Activated naive CD4-positive, alpha-beta T cell treated with anti-CD3 and anti-CD28 coated beads for 36 hours (primary cell): ENCODE results near the gene GRAMD1B. TPM values are rescaled to one million over a fixed set of nuclear protein-coding genes. Genes with fewer than 3 reads are reported as not detected.

Experiments used
- CTCF ChIA-PET: fragments of 350-600 bp; sonication (Branson Sonifier 250); formaldehyde crosslinking; loops from one replicate; lab custom pipeline; 2021; ENCODE audit warnings: antibody characterized with exemption; lab: Charles Lee
- DNase-seq: peaks from one replicate; pipeline ENCODE4 v3.0.0-alpha.2; 2020
- H3K27ac Mint-ChIP-seq: one replicate; pipeline ENCODE4 v1.8.0; 2021; ENCODE audit warnings: mild to moderate bottlenecking, mixed read lengths
- H3K27me3 Mint-ChIP-seq: one replicate; pipeline ENCODE4 v1.8.0; 2021; ENCODE audit warnings: low read depth, mixed read lengths
- H3K36me3 Mint-ChIP-seq: one replicate; pipeline ENCODE4 v1.8.0; 2021; ENCODE audit warnings: low read depth, mixed read lengths
- H3K4me1 Mint-ChIP-seq: one replicate; pipeline ENCODE4 v1.8.0; 2021; ENCODE audit warnings: low read depth, mixed read lengths
- H3K4me3 Mint-ChIP-seq: one replicate; pipeline ENCODE4 v1.8.0; 2021; ENCODE audit warnings: mild to moderate bottlenecking, moderate library complexity, mixed read lengths
- H3K9me3 Mint-ChIP-seq: one replicate; pipeline ENCODE4 v1.8.0; 2021; ENCODE audit warnings: mixed read lengths
- intact Hi-C: fragments of 100-400 bp; cut with micrococcal nuclease; formaldehyde crosslinking; loops from one replicate; pipeline ENCODE4 v1.15.1; 2023
- total RNA-seq, 2 experiments: library from RNA; stranded (reverse); gene quantifications; one replicate each; pipeline ENCODE4 v1.2.3, GENCODE V29; 2021

The GRAMD1B gene
- total RNA-seq, 2 experiments from 2014 or later, result 43.7 to 47.2 TPM

DNA sequence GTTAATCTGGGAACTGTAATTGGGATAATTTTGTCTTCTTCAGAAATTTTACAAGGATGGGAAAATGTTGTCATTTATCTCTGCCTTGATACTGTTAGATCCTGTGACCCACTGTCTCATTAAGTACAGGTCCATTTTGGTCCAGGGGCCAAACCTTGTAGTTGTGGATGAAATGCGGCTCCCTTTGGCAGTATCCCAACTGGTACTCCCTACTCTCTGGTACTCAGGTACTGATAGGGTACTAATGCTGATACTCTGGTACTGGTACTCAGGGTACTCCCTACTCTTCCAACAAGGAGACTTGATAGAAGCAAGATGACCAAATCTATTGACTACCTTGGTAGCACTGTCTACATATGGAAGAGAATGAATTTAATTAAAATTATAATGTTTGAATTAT is 97.9 kb downstream of the GRAMD1B start:
- H3K9me3 Mint-ChIP-seq, result no peaks in the 10 kb centered on the region
- no peak overlapping the region for H3K27ac Mint-ChIP-seq
- H3K36me3 Mint-ChIP-seq, result no peaks in the 10 kb centered on the region
- intact Hi-C loops, result no loop called here
- no peak overlapping the region for H3K4me3 Mint-ChIP-seq
- no peaks in the 10 kb centered on the region for H3K27me3 Mint-ChIP-seq
- H3K4me1 Mint-ChIP-seq, result no peaks in the 10 kb centered on the region
- no peak for DNase-seq
- CTCF ChIA-PET, result interaction anchor here (1.6 to 2.0 kb wide), 2 partner anchors 10 to 281 kb away, joined by 3 to 5 read pairs; no protein-coding TSS in a partner anchor

DNA sequence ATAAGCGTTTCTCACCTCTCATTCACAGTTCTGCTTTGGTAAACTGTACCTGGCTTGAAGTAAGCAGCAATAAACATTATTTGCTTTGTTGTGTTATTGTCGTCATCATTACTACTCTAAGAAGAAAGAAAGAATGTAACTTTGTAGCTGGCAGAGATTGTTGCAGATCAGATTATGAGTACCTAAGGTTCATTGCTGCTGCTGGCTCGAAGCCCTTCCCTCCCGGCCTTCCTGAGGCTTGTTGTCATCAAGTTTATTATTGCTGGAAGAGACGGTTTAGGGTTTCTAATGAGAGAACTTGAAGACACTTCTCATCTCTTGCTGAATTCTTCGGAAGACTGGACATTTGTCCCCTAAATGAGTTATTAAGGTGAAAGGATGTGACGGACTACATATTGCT is 101.3 kb downstream of the GRAMD1B start:
- Mint-ChIP-seq H3K4me1 (no peaks in the 10 kb centered on the region), H3K27me3 (no peaks in the 10 kb centered on the region), H3K4me3 (no peak overlapping the region), H3K36me3 (no peaks in the 10 kb centered on the region), H3K9me3 (no peaks in the 10 kb centered on the region), H3K27ac (no peak overlapping the region)
- no peak for DNase-seq
- CTCF ChIA-PET, result interaction anchor here (0.7 to 1.7 kb wide), 2 partner anchors 31 to 49 kb away, joined by 3 to 4 read pairs; no protein-coding TSS in a partner anchor
- intact Hi-C loops, result no loop called here

DNA sequence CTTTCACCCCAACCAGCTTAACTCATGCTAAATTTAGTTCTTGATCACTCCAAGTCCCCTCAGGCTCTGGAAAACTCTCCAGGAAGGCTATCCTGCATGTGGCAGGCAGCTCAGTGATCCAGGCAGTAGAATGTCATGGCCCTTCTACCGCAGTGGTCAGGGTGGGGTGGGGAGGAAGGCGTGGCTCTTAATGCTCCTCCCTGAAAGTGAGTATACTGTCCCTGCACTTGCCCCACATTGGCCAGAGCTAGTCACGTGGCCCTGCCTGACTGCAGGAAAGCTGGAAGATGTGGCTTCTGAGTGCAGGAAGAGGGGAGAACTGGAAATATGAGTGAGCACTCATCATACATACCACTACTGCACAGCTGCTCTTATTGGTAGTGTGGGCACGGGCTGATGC is 102.1 kb downstream of the GRAMD1B start:
- Mint-ChIP-seq H3K27ac (no peak overlapping the region), H3K4me3 (no peak overlapping the region), H3K4me1 (no peaks in the 10 kb centered on the region), H3K9me3 (no peaks in the 10 kb centered on the region), H3K27me3 (no peaks in the 10 kb centered on the region), H3K36me3 (no peaks in the 10 kb centered on the region)
- CTCF ChIA-PET, result interaction anchor here (1.7 kb wide), 1 partner anchor 48 kb away, joined by 4 read pairs; no protein-coding TSS in a partner anchor
- intact Hi-C loops, result no loop called here
- no peak for DNase-seq

DNA sequence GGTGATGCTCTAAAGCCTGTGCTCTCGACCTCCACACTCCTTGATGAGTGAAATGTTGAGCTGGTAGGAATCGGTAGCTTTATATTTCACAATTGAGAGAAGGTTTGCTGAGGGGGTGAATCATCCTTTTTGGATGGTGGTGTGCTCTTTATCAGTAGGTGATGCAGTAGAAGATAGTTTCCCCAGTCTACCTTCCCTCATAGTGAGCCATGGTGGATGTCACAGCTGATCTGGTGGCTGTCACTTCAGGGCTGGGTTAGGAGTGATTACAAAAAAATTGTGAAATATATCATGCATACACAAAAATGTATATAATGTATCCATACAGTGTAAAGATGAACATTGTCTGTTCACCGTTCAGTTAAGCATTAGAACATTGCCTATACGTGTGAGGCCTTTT is 105.3 kb downstream of the GRAMD1B start:
- Mint-ChIP-seq H3K4me1 (peaks cover 3% of the 10 kb centered on the region), H3K27me3 (no peaks in the 10 kb centered on the region), H3K4me3 (no peak overlapping the region), H3K27ac (no peak overlapping the region), H3K9me3 (no peaks in the 10 kb centered on the region), H3K36me3 (no peaks in the 10 kb centered on the region)
- intact Hi-C loops, result no loop called here
- DNase-seq, result no peak
- CTCF ChIA-PET, result interaction anchor here (0.7 to 1.2 kb wide), 2 partner anchors 20 kb away, joined by 4 to 5 read pairs; no protein-coding TSS in a partner anchor

DNA sequence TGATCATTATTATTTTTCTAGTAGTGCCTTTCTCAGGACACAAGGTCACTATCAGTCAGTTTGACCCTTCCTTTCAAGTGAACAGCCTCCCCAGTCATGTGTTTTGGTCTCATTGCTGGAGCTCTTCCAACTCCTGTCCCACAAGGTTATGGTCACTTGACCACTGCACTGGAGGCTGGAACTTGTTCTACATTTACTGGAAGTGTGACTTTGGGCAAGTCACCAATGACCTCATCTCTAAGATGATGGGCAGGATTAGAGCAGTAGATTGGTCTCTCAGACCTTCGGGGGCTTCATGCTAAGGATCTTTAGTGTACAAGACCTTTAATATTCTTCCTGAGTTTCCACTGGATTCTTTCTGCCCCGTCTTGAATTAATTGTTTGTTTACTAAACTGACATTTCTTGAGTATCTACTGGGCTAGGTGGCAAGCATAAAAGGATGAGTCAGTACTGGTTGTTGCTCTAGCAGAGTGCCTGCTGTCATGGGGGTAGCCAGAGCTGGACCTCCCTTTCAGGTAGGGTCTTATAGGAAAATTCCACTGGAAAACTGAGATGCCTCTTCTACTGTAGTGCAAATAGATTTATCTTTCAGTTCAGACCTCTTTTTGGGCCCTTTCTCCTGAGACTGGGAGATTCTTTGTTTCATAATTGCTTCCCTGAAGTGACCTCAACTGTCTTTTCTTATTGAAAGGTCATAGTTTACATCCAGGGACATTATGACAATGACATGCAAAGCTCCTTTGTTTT is 106.8 kb downstream of the GRAMD1B start:
- Mint-ChIP-seq H3K36me3 (no peaks in the 10 kb centered on the region), H3K4me1 (peaks cover 3% of the 10 kb centered on the region), H3K9me3 (no peaks in the 10 kb centered on the region), H3K27ac (no peak overlapping the region), H3K4me3 (no peak overlapping the region), H3K27me3 (no peaks in the 10 kb centered on the region)
- DNase-seq, result no peak
- intact Hi-C loops, result no loop called here
- CTCF ChIA-PET, result interaction anchor here (1.3 to 1.9 kb wide), 3 partner anchors 9 to 40 kb away, joined by 4 to 7 read pairs (median 5); no protein-coding TSS in a partner anchor

DNA sequence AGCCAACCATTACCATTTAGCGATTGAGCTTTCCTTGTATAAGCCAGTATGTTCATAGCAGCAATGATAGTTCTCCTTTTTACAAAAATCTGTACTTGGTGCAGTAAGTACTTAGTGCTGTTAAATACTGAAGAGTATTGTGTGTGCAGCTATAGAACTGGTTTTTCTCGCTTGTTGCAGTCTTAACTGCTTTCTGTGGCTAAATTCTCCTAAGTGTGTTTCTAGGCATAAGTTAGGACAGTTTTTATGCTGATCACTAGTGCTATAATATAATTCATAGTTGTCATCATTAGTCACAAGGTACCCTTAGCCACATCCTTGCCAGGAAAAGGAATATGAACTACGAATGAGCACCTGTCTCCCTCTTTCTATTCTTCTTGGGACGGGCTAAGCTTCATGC is 107.7 kb downstream of the GRAMD1B start:
- Mint-ChIP-seq H3K27ac (no peak overlapping the region), H3K36me3 (peaks cover 3% of the 10 kb centered on the region), H3K4me1 (peaks cover 5% of the 10 kb centered on the region), H3K27me3 (no peaks in the 10 kb centered on the region), H3K4me3 (no peak overlapping the region), H3K9me3 (no peaks in the 10 kb centered on the region)
- CTCF ChIA-PET, result interaction anchor here (0.5 to 1.9 kb wide), 5 partner anchors 10 to 624 kb away, joined by 3 to 7 read pairs (median 4); no protein-coding TSS in a partner anchor
- no peak for DNase-seq
- intact Hi-C loops, result no loop called here

DNA sequence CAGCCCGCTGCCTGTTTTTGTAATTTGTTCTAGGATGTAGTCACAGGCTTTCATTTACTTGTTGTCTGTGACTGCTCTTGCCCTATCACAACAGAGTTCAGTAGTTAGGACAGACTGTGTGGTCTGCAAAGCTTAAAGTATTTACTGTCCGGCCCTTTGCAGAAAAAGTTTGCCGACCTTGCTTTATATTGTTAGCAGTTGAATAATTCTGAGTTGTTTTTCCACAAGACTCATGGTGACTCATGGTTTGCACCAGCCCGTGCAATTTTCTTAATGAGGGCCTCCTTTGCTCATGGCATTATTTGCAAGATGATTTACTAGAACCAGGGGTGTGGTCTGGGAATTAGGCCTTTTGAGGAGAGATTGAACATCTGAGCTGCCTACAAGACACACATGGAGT is 113.7 kb downstream of the GRAMD1B start:
- CTCF ChIA-PET, result no interaction called here
- intact Hi-C loops, result no loop called here
- H3K36me3 Mint-ChIP-seq, result peaks cover 3% of the 10 kb centered on the region

DNA sequence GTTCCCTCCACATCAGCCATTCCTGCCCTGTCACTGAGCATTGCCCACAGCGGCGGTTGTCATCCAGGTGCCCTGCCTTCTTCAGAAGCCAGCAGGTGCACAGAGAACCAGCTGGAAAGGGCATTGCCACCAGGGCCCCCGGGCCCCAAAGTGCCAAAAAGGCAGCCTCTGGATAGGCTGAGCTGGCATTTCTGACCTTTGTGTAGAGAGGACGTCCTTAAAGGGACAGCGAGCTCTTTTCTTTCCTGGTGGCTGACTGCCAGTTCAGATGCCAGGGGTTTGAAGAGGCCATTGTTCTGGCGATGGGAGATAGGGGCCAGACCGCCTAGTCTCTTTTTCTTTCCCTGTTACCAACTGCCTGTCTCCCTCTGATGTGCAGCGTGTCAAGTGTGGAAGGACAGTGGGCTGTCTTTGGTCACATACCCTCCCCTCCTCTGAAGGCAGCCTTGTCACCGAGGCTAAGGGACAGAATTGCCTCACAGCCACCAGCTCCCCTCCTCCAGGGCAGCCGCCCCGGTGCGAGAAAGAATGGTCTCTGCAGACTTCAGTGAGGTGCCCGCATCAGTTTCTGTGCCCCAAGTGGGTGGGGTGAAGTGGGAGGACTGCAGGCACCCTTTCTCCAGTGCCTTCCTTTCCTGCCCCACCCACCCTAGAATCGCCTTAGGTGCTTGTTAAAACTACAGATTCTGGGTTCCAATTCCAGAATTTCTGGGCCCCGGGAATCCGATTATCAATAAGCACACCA is 114.7 kb downstream of the GRAMD1B start:
- no peak for DNase-seq
- H3K27me3 Mint-ChIP-seq, result no peaks in the 10 kb centered on the region
- H3K4me3 Mint-ChIP-seq, result no peak overlapping the region
- peaks cover 3% of the 10 kb centered on the region for H3K36me3 Mint-ChIP-seq
- peaks cover 15% of the 10 kb centered on the region for H3K4me1 Mint-ChIP-seq
- intact Hi-C loops, result no loop called here
- H3K9me3 Mint-ChIP-seq, result no peaks in the 10 kb centered on the region
- CTCF ChIA-PET, result interaction anchor here (1.2 kb wide), 1 partner anchor 36 kb away, joined by 3 read pairs; no protein-coding TSS in a partner anchor
- no peak overlapping the region for H3K27ac Mint-ChIP-seq

More for the DNA sequence above, 113.7 kb downstream of the GRAMD1B start:
- no peaks in the 10 kb centered on the region for H3K27me3 Mint-ChIP-seq
- peaks cover 13% of the 10 kb centered on the region for H3K4me1 Mint-ChIP-seq
- no peak overlapping the region for H3K4me3 Mint-ChIP-seq
- DNase-seq, result no peak
- H3K9me3 Mint-ChIP-seq, result no peaks in the 10 kb centered on the region
- no peak overlapping the region for H3K27ac Mint-ChIP-seq

DNA sequence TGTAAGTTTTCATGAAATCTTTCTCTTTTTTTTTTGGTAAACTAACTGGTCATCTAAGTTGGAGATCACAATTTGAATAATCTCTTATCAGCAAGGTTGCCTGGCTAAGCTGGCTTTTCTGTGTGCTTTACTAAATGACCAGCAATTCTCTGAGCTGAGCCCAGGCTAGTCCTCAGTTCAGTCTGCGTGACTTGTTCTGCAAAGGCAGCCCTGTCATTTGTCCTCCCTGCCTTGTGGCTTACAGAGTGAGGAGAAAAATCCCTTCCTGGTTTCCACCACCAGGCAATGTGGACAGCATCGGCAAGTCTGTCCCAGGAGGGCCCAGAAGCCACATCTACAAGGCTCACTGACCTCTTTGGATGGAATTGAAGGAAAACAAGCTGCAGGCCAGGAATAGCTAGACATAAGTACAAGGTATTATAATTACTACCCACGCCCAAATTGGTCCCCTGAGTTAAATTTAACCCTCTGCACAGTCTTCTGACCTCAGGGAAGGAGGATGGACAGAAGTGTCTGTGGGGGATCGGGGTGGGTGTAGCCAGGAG is 115.7 kb downstream of the GRAMD1B start:
- H3K9me3 Mint-ChIP-seq, result no peaks in the 10 kb centered on the region
- H3K27me3 Mint-ChIP-seq, result no peaks in the 10 kb centered on the region
- H3K27ac Mint-ChIP-seq, result no peak overlapping the region
- CTCF ChIA-PET, result interaction anchor here (1.1 to 1.5 kb wide), 5 partner anchors 10 to 284 kb away, joined by 3 to 8 read pairs (median 3); no protein-coding TSS in a partner anchor
- intact Hi-C loops, result no loop called here
- H3K4me3 Mint-ChIP-seq, result no peak overlapping the region
- no peak for DNase-seq
- H3K4me1 Mint-ChIP-seq, result peaks cover 21% of the 10 kb centered on the region
- peaks cover 3% of the 10 kb centered on the region for H3K36me3 Mint-ChIP-seq

DNA sequence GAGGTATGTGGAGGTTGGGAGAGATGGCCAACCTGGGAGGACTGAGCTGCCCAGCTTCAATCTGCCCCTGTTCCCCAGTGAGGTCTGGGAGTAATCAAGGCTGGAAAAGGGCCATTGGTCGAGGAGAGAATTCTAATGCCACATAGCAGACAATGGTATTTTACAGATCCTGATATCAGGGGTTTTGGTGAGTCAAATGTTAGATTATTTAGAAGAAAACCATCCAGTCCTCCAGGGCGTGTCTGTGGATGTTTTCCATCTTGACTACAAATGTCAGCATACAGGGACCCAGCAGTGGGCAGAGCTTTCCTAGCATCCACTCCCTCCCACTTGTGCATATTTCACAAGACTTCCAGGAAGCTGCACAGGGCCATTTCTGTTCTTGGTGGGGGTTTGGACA is 116.4 kb downstream of the GRAMD1B start:
- Mint-ChIP-seq H3K9me3 (no peaks in the 10 kb centered on the region), H3K27me3 (no peaks in the 10 kb centered on the region), H3K4me3 (no peak overlapping the region), H3K36me3 (peaks cover 3% of the 10 kb centered on the region), H3K27ac (no peak overlapping the region), H3K4me1 (peaks cover 21% of the 10 kb centered on the region)
- CTCF ChIA-PET, result interaction anchor here (0.6 to 1.5 kb wide), 5 partner anchors 9 to 285 kb away, joined by 3 to 8 read pairs (median 3); no protein-coding TSS in a partner anchor
- intact Hi-C loops, result no loop called here
- no peak for DNase-seq

DNA sequence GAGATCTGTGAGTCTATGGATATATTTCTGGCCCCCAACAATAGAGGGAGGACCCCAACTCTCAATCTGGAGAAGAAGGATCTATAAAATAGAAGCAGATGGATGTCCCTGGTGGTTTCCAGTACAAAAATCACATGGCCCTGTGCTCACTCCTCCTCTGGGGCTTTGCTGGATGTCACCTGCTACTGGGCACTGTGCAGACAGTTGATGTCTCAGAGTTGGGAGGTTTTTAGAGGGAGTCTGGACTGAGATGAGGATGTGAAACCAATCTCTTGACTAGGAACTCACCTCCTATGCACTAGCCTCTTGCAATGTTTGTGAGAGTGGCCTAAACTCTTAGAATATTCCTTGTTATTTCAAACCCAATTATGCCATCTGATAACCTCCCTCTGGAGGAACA is 117.1 kb downstream of the GRAMD1B start:
- Mint-ChIP-seq H3K9me3 (no peaks in the 10 kb centered on the region), H3K27me3 (no peaks in the 10 kb centered on the region), H3K4me3 (no peak overlapping the region), H3K27ac (no peak overlapping the region), H3K36me3 (no peaks in the 10 kb centered on the region), H3K4me1 (peaks cover 21% of the 10 kb centered on the region)
- no peak for DNase-seq
- CTCF ChIA-PET, result interaction anchor here (1.3 kb wide), 1 partner anchor 14 kb away, joined by 4 read pairs; no protein-coding TSS in a partner anchor
- intact Hi-C loops, result no loop called here

DNA sequence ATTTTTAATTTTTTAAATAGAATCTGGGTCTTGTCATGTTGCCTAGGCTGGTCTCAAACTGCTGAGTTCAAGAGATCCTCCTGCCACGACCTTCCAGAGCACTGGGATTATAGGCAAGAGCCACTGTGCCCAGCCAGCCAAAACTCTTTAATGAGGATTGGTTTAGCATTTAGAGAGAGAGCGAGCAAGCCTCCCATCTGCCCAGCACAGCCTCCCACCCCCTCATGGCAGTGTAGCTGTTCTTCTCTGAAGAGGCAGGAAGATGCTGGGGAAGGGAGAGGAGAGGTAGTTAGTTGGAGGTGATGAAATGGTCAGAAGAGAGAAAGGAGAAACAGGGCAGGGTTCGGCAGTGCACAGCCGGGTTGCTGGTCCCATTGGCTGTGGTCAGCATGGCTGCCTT is 118.7 kb downstream of the GRAMD1B start:
- peaks cover 14% of the 10 kb centered on the region for H3K4me1 Mint-ChIP-seq
- no peak overlapping the region for H3K4me3 Mint-ChIP-seq
- no peak overlapping the region for H3K27ac Mint-ChIP-seq
- H3K36me3 Mint-ChIP-seq, result no peaks in the 10 kb centered on the region
- DNase-seq, result no peak
- no peaks in the 10 kb centered on the region for H3K9me3 Mint-ChIP-seq
- CTCF ChIA-PET, result interaction anchor here (0.8 to 1.1 kb wide), 2 partner anchors 11 to 143 kb away, joined by 3 read pairs; no protein-coding TSS in a partner anchor
- intact Hi-C loops, result no loop called here
- H3K27me3 Mint-ChIP-seq, result no peaks in the 10 kb centered on the region
